Fibroblast of the aortic adventitia (primary cell): ENCODE data around the gene MYLK2. TPM values are rescaled to one million over a fixed set of nuclear protein-coding genes. Genes with fewer than 3 reads are reported as not detected.

Experiments used
- DNase-seq: peaks from one replicate; pipeline ENCODE4 v3.0.0-alpha.2; 2010; ENCODE audit warnings: low read depth
- H3K4me3 ChIP-seq: 2 replicates; pipeline ENCODE4 v1.5.1; 2011; ENCODE audit warnings: low read depth, mild to moderate bottlenecking, control low read depth, low read length, moderate library complexity
- CTCF ChIP-seq: IDR thresholded peaks from 2 replicates; pipeline ENCODE4 v1.5.1; 2011; ENCODE audit warnings: mild to moderate bottlenecking, low read length, control low read depth, inconsistent platforms; ENCODE audit not compliant: insufficient read depth
- total RNA-seq: library from RNA; depleted of rRNA; stranded (reverse); fragments of >200 nt; gene quantifications from 2 replicates; pipeline ENCODE4 v1.2.3, GENCODE V29; 2012; ENCODE audit warnings: low replicate concordance

Gene MYLK2
- total RNA-seq: 0.18 TPM in 1 of 2 replicates, not detected in the other

- no peak for TF ChIP-seq CTCF
- DNase-seq: no peak
- H3K4me3 ChIP-seq: no peak within 1 kb of the TSS
Measured at GRCh38 chr20:31819083-31819784, at the start of gene MYLK2. Gene MYLK2 (plus strand): TSS chr20:31819356. CDS start chr20:31819581, 225 bp downstream.

GRCh38 chr20:31769681-31770080 is 49.5 kb upstream of the MYLK2 start:
- no peak for DNase-seq
- no peak for TF ChIP-seq CTCF
- H3K4me3 ChIP-seq: no peak overlapping the region

- no peak overlapping the region for H3K4me3 ChIP-seq
- TF ChIP-seq CTCF: no peak
- no peak for DNase-seq
Measured at GRCh38 chr20:31770243-31770642, 48.9 kb upstream of the MYLK2 start.

- H3K4me3 ChIP-seq: no peak overlapping the region
- no peak for DNase-seq
- TF ChIP-seq CTCF: no peak
Measured at GRCh38 chr20:31774408-31774807, 44.7 kb upstream of the MYLK2 start.

GRCh38 chr20:31780839-31781238 is 38.3 kb upstream of the MYLK2 start:
- TF ChIP-seq CTCF: no peak
- no peak for DNase-seq
- no peak overlapping the region for H3K4me3 ChIP-seq

GRCh38 chr20:31781945-31782344 is 37.2 kb upstream of the MYLK2 start:
- TF ChIP-seq CTCF: no peak
- DNase-seq: no peak
- no peak overlapping the region for H3K4me3 ChIP-seq
